Effector memory CD4-positive, alpha-beta T cell (primary cell): Measurements from ENCODE around the gene CSAG3.
"Not testable (repeated sequence)": the region's sequence is repeated elsewhere in the genome, so short reads cannot be mapped to it uniquely, and the experiment has no call there.

ENCODE experiments used
- DNase-seq, 3 donors: peaks; one replicate each; pipeline ENCODE4 v3.0.0-alpha.2; 2020
- H3K27ac ChIP-seq: 2 replicates; pipeline ENCODE4 v1.7.0; 2013; ENCODE audit warnings: mild to moderate bottlenecking, low read length, moderate library complexity; ENCODE audit not compliant: insufficient read depth, poor library complexity, severe bottlenecking
- H3K27me3 ChIP-seq: replicated peaks from 2 replicates; pipeline ENCODE4 v1.7.0; 2013; ENCODE audit warnings: mild to moderate bottlenecking, low read length; ENCODE audit not compliant: insufficient read depth, control insufficient read depth, poor library complexity, severe bottlenecking
- H3K36me3 ChIP-seq: 2 replicates; pipeline ENCODE4 v1.7.0; 2013; ENCODE audit warnings: mild to moderate bottlenecking, low read length, moderate library complexity; ENCODE audit not compliant: control insufficient read depth, insufficient read depth
- H3K4me1 ChIP-seq: 2 replicates; pipeline ENCODE4 v1.7.0; 2013; ENCODE audit warnings: low read length, mild to moderate bottlenecking; ENCODE audit not compliant: control insufficient read depth, insufficient read depth, poor library complexity, severe bottlenecking
- H3K4me3 ChIP-seq: 2 replicates; pipeline ENCODE4 v1.7.0; 2013; ENCODE audit warnings: low read length, low read depth, mild to moderate bottlenecking; ENCODE audit not compliant: insufficient read depth, poor library complexity, severe bottlenecking
- H3K9me3 ChIP-seq: 2 replicates; pipeline ENCODE4 v1.7.0; 2013; ENCODE audit warnings: mild to moderate bottlenecking, low read length, moderate library complexity; ENCODE audit not compliant: control insufficient read depth

Gene CSAG3

DNA sequence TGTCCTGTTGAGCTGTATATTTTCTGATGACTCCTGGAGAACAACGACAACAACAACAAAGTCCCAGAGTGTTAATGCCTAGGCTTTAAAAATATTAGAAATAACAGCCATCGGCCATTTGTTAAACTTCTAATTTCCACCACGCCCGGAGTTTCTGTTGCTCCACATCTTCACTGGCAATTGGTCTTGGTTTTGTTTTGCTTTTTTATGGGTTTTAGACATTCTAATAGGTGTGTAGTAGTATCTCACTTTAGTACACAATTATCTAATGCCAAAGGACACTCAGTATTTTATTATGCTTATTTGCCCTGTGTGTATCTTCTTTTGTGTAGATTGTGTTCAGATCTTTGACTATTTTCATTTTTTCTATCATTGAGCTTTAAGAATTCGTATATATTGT lies 20.5 kb upstream of the CSAG3 start:
- H3K4me3 ChIP-seq, result no peak overlapping the region
- H3K27me3 ChIP-seq, result no peaks in the 10 kb centered on the region
- no peak for DNase-seq
- H3K36me3 ChIP-seq, result no peaks in the 10 kb centered on the region
- no peaks in the 10 kb centered on the region for H3K4me1 ChIP-seq
- H3K27ac ChIP-seq, result no peak overlapping the region
- no peaks in the 10 kb centered on the region for H3K9me3 ChIP-seq

- H3K9me3 ChIP-seq, DNase-seq, H3K27ac ChIP-seq, H3K36me3 ChIP-seq, H3K4me3 ChIP-seq, H3K27me3 ChIP-seq, H3K4me1 ChIP-seq: not testable (repeated sequence)
Measured at GRCh38 chrX:152753686-152754650, 5.0 kb upstream of the CSAG3 start, which contains the start of gene MAGEA2. MAGEA2 (minus strand) TSS chrX:152753842; CDS start chrX:152751363, 2,479 bp downstream.

GRCh38 chrX:152754871-152755270 lies 4.1 kb upstream of the CSAG3 start:
- H3K9me3 ChIP-seq, H3K4me3 ChIP-seq, H3K36me3 ChIP-seq, H3K4me1 ChIP-seq, DNase-seq, H3K27ac ChIP-seq, H3K27me3 ChIP-seq: not testable (repeated sequence)

GRCh38 chrX:152759544-152759943 lies 526 bp downstream of the CSAG3 start:
- DNase-seq, H3K4me3 ChIP-seq, H3K27ac ChIP-seq, H3K9me3 ChIP-seq, H3K36me3 ChIP-seq, H3K4me1 ChIP-seq, H3K27me3 ChIP-seq: not testable (repeated sequence)

- not testable (repeated sequence) for DNase-seq, H3K27ac ChIP-seq, H3K27me3 ChIP-seq, H3K36me3 ChIP-seq, H3K9me3 ChIP-seq, H3K4me1 ChIP-seq, H3K4me3 ChIP-seq
Measured at GRCh38 chrX:152761582-152761981, 2.6 kb downstream of the CSAG3 start.

DNA sequence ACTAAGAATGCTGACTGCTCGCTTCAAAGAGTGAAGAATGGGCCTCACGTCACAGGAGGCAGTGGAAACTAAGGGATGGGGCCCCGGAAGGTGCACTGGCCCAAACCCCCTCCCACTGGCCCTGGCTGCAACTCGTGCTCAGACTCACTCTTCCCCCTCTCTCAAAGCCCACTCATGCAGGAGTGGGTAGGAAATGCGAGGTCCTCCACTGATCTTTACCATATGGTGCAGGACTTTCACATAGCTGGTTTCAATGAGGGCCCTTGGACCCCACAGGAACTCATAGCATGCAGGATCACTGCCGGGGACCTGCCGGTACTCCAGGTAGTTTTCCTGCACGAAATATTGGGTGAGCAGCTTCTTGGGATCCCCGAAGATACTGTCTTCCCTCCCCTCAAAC lies 7.5 kb downstream of the CSAG3 start:
- not testable (repeated sequence) for H3K27me3 ChIP-seq, H3K4me1 ChIP-seq, H3K36me3 ChIP-seq, DNase-seq, H3K9me3 ChIP-seq, H3K4me3 ChIP-seq, H3K27ac ChIP-seq

DNA sequence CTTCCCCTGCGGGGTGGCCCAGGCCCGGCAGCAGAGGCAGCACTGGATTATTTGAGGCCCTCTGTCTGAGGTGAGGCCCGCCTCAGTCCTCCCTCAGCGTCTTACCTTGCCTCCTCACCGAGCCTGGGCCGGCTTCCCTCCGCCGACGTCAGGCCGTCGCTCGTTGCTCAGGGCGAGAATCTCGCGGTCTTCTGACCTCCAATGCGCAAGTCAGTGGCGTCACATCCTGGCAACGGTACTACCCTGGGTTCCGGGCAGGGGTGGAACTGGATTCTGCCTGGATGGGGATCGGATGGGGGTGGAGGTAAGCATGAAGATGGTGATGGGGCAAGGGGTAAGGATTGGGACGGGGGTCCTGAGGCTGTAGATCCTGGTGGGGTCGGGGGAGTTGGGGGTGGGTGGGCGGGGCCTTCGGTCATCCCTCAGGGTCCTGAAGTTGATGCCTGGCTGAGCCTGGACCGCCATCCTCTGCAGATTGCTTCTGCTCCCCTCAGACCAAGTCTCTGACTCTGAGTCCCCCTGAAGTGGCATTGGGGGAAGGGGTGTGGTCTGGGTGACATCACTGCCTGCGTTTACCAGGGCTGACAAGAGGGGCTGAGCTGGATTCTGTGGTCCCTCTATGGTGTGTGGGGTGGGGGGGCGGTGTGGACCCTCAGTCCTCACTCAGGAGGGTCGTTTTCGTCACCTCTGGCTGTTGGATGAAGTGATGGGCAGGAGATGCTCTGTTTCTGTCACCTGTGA lies 10.7 kb downstream of the CSAG3 start, which contains the start of gene MAGEA6:
Gene MAGEA6, minus strand, starts transcription at position 141 of the 741 bp plus-strand sequence. CDS start 2,039 bp downstream, outside the sequence.
- not testable (repeated sequence) for H3K4me3 ChIP-seq, H3K4me1 ChIP-seq, H3K9me3 ChIP-seq, H3K27ac ChIP-seq, DNase-seq, H3K36me3 ChIP-seq, H3K27me3 ChIP-seq

GRCh38 chrX:152787062-152787461 lies 28.0 kb downstream of the CSAG3 start:
- not testable (repeated sequence) for H3K9me3 ChIP-seq, H3K4me1 ChIP-seq, H3K4me3 ChIP-seq, H3K36me3 ChIP-seq, H3K27ac ChIP-seq, DNase-seq, H3K27me3 ChIP-seq

DNA sequence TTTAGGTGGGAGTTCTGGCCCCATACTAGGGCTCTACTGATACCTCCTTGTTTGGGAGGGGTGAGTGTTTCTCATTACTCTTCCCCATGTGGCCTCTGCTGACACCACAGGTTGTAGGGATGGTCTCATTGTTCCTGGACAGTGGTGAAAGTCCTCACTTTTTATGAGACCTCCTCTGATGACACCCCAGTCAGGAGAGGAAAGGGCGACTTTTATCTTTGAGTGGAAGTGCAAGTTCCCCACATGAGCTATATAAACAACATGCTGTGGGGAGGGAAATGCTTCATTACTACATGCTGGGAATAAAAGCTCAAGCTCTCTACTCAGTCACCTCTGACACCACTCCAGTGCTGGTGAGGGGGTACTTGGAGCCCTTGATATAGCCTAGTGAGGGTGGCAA lies 39.9 kb downstream of the CSAG3 start:
- no peaks in the 10 kb centered on the region for H3K9me3 ChIP-seq
- H3K4me1 ChIP-seq, result no peaks in the 10 kb centered on the region
- H3K27me3 ChIP-seq, result no peaks in the 10 kb centered on the region
- H3K4me3 ChIP-seq, result no peak overlapping the region
- no peak overlapping the region for H3K27ac ChIP-seq
- no peaks in the 10 kb centered on the region for H3K36me3 ChIP-seq
- DNase-seq, result no peak

GRCh38 chrX:152806035-152806434 lies 47.0 kb downstream of the CSAG3 start:
- Histone ChIP-seq H3K4me1 (no peaks in the 10 kb centered on the region), H3K27me3 (no peaks in the 10 kb centered on the region), H3K27ac (no peak overlapping the region), H3K36me3 (no peaks in the 10 kb centered on the region), H3K9me3 (no peaks in the 10 kb centered on the region), H3K4me3 (no peak overlapping the region)
- no peak for DNase-seq
